Spinal cord (tissue), 10 donors: ENCODE results near the gene PCBD1. TPM values are rescaled to one million over a fixed set of nuclear protein-coding genes. Genes with fewer than 3 reads are reported as not detected.

ENCODE experiments used
- DNase-seq, 6 donors: peaks; one replicate each; pipeline versions ENCODE4 v3.0.0 to v3.0.0-alpha.2; 2013 to 2015; ENCODE audit warnings: low spot score in 6 of 6, low read depth in 4 of 6
- H3K27ac ChIP-seq: one replicate; pipeline ENCODE4 v1.5.1; 2013; ENCODE audit warnings: low read depth, low read length, control low read depth
- H3K27me3 ChIP-seq: one replicate; pipeline ENCODE4 v1.6.1; 2013; ENCODE audit warnings: low read length; ENCODE audit not compliant: control insufficient read depth, insufficient read depth
- H3K36me3 ChIP-seq: one replicate; pipeline ENCODE4 v1.6.1; 2013; ENCODE audit warnings: low read length; ENCODE audit not compliant: control insufficient read depth, insufficient read depth
- H3K4me1 ChIP-seq: one replicate; pipeline ENCODE4 v1.6.1; 2013; ENCODE audit warnings: low read length; ENCODE audit not compliant: control insufficient read depth, insufficient read depth
- H3K4me3 ChIP-seq: one replicate; pipeline ENCODE4 v1.5.1; 2013; ENCODE audit warnings: low read depth, low read length, control low read depth
- H3K9me3 ChIP-seq: one replicate; pipeline ENCODE4 v1.6.1; 2013; ENCODE audit warnings: low read length; ENCODE audit not compliant: control insufficient read depth, insufficient read depth
- WGBS: methylation state at CpG from one replicate; pipeline ENCODE4 v1.1.5; 2013; ENCODE audit warnings: missing lambda C conversion rate; ENCODE audit not compliant: insufficient coverage; 5-methylcytosine and 5-hydroxymethylcytosine counted together
- polyA plus RNA-seq, 2 donors: library from polyadenylated mRNA; unstranded; fragments of 120-200 nt; gene quantifications; one replicate each; pipeline ENCODE4 v1.2.1, GENCODE V29; 2013; ENCODE audit not compliant: insufficient read length in 2 of 2
- total RNA-seq, 2 donors: library from RNA; depleted of rRNA in 1 of 2; stranded (reverse); fragments of 120-200 nt in 1 of 2; fragments of >200 nt in 1 of 2; gene quantifications; one replicate each; pipeline versions ENCODE4 v1.2.3 to v1.2.4, GENCODE V29; 2013 to 2014
- donor health status: healthy.

The PCBD1 gene
- total and polyA plus RNA-seq, 4 donors: 29.2 to 88.1 (median 76.8) TPM

- H3K4me1 ChIP-seq: peaks cover 14% of the 10 kb centered on the region
- H3K36me3 ChIP-seq: no peaks in the 10 kb centered on the region
- no peak for DNase-seq
- no peaks in the 10 kb centered on the region for H3K27me3 ChIP-seq
- no peak overlapping the region for H3K27ac ChIP-seq
- no peaks in the 10 kb centered on the region for H3K9me3 ChIP-seq
- 88% methylated on average over 4 of the region's 4 CpGs for WGBS
- no peak overlapping the region for H3K4me3 ChIP-seq
Measured at GRCh38 chr10:70911386-70911785, 23.0 kb upstream of the PCBD1 start.

GRCh38 chr10:70910486-70911341 lies 22.3 kb upstream of the PCBD1 start:
- WGBS: 86% methylated on average over 16 of the region's 16 CpGs
- H3K4me1 ChIP-seq: peaks cover 14% of the 10 kb centered on the region
- no peak overlapping the region for H3K4me3 ChIP-seq
- H3K36me3 ChIP-seq: no peaks in the 10 kb centered on the region
- no peak overlapping the region for H3K27ac ChIP-seq
- H3K9me3 ChIP-seq: no peaks in the 10 kb centered on the region
- no peak for DNase-seq
- no peaks in the 10 kb centered on the region for H3K27me3 ChIP-seq

DNA sequence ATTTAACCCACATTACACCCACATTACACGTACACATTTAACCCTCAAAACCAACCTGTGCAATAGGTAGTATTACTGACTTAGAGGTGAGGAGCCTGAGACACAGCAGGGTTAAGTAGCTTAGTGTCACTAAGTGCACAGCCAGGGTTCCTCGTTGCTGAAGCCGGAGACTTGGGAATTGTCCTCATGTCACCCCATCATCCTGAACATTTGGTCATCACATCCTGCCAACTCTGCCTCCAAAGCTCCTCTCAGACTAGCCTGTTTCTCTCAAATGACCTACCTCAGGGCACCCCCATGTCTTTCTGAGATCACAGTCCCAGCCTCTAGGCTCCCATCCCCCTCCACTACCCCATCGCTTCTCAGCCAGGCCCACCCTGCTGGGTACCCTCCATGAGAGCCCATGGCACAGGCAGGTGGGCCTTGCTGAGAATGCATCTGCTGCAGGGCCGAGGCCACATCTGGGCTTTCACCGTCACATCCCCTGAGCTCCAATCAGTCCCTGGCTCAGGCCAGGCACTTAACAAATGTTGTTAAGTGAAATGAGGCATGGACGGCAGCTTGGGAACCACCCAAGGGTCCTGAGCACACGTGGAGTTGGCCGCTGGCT lies 21.1 kb upstream of the PCBD1 start:
- 89% methylated on average over 6 of the region's 9 CpGs for WGBS
- H3K27me3 ChIP-seq: no peaks in the 10 kb centered on the region
- no peak for DNase-seq
- H3K27ac ChIP-seq: no peak overlapping the region
- peaks cover 14% of the 10 kb centered on the region for H3K4me1 ChIP-seq
- H3K4me3 ChIP-seq: no peak overlapping the region
- H3K36me3 ChIP-seq: no peaks in the 10 kb centered on the region
- no peaks in the 10 kb centered on the region for H3K9me3 ChIP-seq

DNA sequence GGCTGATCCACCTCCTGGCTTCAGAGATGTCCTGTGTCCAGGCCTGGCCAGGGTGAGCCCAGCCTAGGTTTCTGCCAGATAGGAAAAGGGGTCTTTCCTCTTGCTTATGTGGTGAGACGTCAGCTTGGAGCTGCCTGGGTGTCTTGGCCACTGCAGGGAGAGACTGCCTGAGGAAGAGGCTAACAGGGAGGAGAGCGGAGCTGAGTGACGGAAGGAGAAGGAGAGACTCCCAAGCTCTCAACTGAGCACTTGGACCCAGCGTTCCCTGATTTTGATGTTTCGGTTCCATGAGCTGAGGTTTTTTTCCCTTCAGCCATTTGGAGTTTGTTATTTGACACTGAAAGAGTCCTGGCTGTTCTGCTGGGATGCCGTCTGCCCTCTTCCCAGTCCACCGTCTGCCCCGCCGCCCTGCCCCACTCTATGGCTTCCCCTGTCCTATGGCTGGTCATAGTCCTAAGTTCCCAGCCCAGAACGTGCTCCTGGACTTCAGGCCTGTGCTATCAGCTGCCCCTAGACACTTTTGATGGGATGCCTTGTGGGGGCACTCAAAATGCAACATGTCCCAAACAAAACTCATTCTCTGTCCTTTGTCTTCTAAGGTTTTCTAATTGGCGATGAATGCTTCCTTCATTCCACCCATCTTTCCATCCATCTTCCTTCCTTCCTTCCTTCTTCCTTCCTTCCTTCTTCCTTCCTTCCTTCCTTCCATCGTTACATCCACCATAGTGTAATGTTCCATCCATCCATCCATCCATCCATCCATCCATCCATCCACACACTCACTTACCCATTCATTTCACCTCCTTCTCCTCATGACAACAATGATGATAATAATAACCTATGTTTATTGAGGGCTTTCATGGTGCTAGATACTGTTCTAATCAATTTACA lies 20.3 kb upstream of the PCBD1 start:
- Histone ChIP-seq H3K4me1 (peaks cover 14% of the 10 kb centered on the region), H3K36me3 (no peaks in the 10 kb centered on the region), H3K27ac (no peak overlapping the region), H3K9me3 (no peaks in the 10 kb centered on the region), H3K27me3 (no peaks in the 10 kb centered on the region), H3K4me3 (no peak overlapping the region)
- no peak for DNase-seq
- WGBS: 93% methylated on average over 10 of the region's 12 CpGs

DNA sequence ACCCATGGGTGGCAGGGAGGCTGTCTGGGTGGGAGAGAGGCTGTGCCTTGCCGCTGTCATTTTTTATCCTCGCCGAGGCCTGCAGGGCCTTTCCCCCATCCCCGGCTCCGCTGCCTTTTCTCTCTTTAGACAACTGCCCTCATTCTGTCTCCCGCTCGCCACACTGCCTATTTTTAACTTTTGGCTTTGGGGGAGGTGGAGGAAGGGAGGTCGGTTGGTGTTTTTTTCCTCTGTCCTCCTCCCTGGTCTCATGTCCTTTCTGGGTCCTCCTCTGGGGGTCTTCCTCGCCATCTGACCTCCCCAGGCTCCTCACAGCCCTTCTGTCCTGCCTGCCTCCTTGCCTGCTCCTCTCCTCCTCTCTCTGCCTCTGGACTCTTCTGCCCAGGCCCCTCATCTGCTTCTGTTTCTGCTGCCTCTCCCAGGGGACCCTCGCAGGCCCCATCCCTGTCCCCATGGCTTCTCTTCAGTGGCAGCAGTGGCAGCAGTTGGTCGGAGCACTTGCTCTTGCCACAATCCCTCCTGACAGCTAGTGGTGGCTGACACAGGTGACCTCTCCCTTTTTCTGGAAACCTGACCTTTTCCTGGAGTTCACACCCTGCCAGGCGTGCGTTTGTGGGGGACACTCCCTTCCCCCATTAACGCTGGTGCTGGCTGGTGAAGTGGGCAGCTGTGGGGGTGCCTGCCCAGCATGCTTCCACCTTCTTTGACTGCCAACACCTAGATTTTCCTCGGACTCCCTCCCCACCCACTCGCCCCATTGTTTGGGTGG lies 19.5 kb upstream of the PCBD1 start:
- peaks cover 16% of the 10 kb centered on the region for H3K4me1 ChIP-seq
- no peaks in the 10 kb centered on the region for H3K36me3 ChIP-seq
- H3K9me3 ChIP-seq: no peaks in the 10 kb centered on the region
- H3K4me3 ChIP-seq: no peak overlapping the region
- WGBS: 70% methylated on average over 3 of the region's 16 CpGs
- no peaks in the 10 kb centered on the region for H3K27me3 ChIP-seq
- DNase-seq: no peak
- no peak overlapping the region for H3K27ac ChIP-seq

DNA sequence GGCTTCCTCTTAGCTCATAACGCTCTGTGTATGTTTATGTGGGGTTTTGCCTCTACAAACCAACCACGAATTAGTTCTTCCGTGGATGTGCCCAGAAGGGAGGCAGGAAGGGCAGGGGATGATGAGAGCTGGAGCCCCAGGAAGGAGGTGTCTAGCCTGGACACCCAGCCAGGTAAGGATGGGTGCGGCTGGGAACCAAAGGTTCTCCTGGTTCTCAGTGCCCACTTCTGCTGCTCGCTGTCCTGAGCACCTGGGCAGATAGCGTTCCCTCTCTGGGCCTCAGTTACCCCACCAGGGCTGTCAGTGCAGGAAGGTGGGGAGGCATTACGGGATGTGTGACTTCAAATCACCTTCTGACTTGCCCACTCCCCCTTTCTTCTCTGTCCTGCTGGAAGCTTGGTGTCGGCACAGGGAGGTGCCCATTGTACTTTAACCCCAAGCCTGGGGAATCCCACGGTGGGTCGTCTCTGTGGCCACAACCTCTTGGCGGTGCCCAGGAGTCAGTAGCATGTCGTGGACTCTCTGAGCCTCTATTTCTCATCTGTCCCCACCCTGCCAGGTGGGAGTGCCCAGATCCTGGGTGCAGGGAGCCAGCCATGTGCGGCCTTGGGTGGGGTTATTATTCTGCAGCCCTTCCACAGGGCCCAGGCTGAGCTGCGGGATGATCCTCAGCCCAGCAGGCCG lies 18.7 kb upstream of the PCBD1 start:
- H3K36me3 ChIP-seq: no peaks in the 10 kb centered on the region
- no peaks in the 10 kb centered on the region for H3K9me3 ChIP-seq
- H3K27me3 ChIP-seq: no peaks in the 10 kb centered on the region
- no peak for DNase-seq
- H3K27ac ChIP-seq: no peak overlapping the region
- 77% methylated on average over 14 of the region's 15 CpGs for WGBS
- peaks cover 16% of the 10 kb centered on the region for H3K4me1 ChIP-seq
- no peak overlapping the region for H3K4me3 ChIP-seq

GRCh38 chr10:70906031-70906783 lies 17.8 kb upstream of the PCBD1 start:
- no peak for DNase-seq
- no peaks in the 10 kb centered on the region for H3K9me3 ChIP-seq
- H3K4me3 ChIP-seq: no peak overlapping the region
- H3K27me3 ChIP-seq: no peaks in the 10 kb centered on the region
- no CpG with 5 or more reads among the region's 5 CpGs for WGBS
- no peak overlapping the region for H3K27ac ChIP-seq
- H3K36me3 ChIP-seq: no peaks in the 10 kb centered on the region
- peaks cover 16% of the 10 kb centered on the region for H3K4me1 ChIP-seq

DNA sequence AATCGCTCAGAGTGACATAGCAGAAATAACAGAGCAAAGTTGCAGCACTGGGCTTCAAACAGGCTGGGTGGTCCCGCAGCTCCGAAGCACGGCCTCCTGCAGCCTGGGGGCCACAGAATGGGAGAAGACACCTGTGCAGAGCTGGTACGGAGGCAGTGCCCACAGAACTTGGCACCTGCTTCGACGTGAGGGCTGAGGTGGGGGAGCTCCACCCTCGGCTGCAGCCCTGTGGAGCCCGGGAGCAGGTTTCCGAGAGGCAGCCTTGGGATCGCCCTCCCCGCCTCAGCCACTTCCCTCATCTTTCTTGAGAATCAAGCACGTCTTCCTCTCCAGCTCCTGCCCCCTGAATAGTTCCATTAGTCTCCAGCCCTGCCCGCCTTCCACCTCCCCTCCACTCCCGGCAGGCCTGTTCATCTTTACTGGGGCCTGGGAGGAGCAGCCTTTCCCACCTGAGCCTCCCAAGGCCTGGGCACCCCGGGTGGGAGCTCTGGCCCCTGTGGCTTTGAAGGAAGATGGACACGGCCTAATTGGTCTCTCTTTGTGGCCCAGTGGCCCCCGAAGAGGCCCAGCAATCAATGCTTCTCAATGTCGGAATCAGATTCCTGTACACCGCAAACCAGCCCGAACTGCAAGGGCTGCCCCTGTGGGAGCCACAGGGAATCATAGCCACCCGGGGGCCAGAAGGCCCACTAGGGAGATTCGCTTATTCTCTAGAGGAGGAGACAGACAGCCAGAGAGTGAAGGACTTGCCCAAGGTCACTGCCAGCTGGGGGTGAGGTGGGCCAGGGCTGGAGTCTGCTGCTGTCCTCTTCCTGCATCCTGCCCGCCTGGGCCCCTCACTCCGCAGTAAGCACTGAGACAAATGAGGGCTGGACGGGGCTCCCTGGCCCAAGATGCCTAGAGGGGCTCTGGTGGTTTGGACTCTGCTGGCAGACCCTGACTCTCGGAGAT lies 17.0 kb upstream of the PCBD1 start:
- Histone ChIP-seq H3K4me1 (peaks cover 16% of the 10 kb centered on the region), H3K27ac (no peak overlapping the region), H3K36me3 (no peaks in the 10 kb centered on the region), H3K27me3 (no peaks in the 10 kb centered on the region), H3K9me3 (no peaks in the 10 kb centered on the region), H3K4me3 (no peak overlapping the region)
- WGBS: 78% methylated on average over 27 of the region's 27 CpGs
- DNase-seq: no peak
